Ureter (tissue), 1 donor: ENCODE measurements around the gene GRM4. TPM values are rescaled to one million over a fixed set of nuclear protein-coding genes. Genes with fewer than 3 reads are reported as not detected.

ENCODE experiments used
- DNase-seq: peaks from one replicate; pipeline ENCODE4 v3.0.0-alpha.2; 2020; ENCODE audit warnings: low spot score
- total RNA-seq: library from RNA; stranded (reverse); gene quantifications from one replicate; pipeline ENCODE4 v1.2.4, GENCODE V29; 2023
- donor health status: DM: yes; HTN: yes; CAD: no.

Gene GRM4
- total RNA-seq, 1 donor from 2014 or later: 0.21 TPM

- DNase-seq: peak; percentile 28
Observed at GRCh38 chr6:33980176-33981175, 165.4 kb downstream of the GRM4 start.

GRCh38 chr6:33979750-33980149, 166.1 kb downstream of the GRM4 start:
- peak; percentile 13 for DNase-seq

- peak; percentile 13 for DNase-seq
Observed at GRCh38 chr6:33978412-33979150, 167.3 kb downstream of the GRM4 start.

GRCh38 chr6:33977606-33978411, 168.1 kb downstream of the GRM4 start:
- peak; percentile 27 for DNase-seq

- peak; percentile 25 for DNase-seq
Observed at GRCh38 chr6:33976437-33977360, 169.2 kb downstream of the GRM4 start.

- DNase-seq: peak; percentile 41
Observed at GRCh38 chr6:33975661-33976436, 170.0 kb downstream of the GRM4 start.

GRCh38 chr6:33974471-33974870, 171.4 kb downstream of the GRM4 start:
- peak; percentile 10 for DNase-seq

- no peak for DNase-seq
Observed at GRCh38 chr6:33974030-33974429, 171.9 kb downstream of the GRM4 start.

GRCh38 chr6:33971580-33971979, 174.3 kb downstream of the GRM4 start:
- no peak for DNase-seq

Other genes starting within 250 kb of the GRM4 start
- 88.0 TPM for gene HMGA1, start 90.8 kb upstream of the GRM4 start, total RNA-seq
- gene SMIM29, start 102.9 kb upstream of the GRM4 start, total RNA-seq: 43.2 TPM
- gene NUDT3, start 246.6 kb upstream of the GRM4 start, total RNA-seq: 57.0 TPM